Measurements from ENCODE around the gene PROZ.

DNA sequence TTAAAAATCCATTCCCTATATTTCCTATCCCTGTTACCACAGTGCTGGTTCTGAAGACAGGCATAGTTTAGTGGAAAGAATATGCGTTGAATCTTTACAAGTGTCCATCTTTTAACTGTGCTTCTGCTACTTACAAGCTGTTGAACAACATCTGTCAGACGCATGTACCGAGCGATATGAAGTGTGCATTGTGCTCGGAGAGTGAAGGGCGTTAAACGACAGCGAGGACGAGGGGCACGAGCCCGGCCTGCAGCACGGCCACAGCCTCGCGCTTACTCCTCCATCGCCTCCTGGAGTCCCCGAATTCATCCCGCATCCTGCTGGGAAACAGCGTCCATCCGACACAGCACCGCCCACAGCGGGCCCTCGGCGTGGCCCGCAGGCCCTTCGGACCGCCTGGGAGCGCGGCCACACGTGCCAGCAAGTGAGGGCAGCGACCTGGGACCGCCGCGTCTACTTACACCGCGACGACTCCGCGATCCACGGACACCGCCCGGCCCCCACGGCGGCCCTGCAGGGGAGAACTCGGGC, 49.5 kb downstream of the PROZ start:
- TF ChIP-seq CTCF (IDR thresholded peaks at IDR 0.05; ENCODE audit: insufficient read depth, low read depth, low read length), result no peak
- no peak for TF ChIP-seq EZH2 (IDR thresholded peaks at IDR 0.05; ENCODE audit: insufficient read depth, low read length)

Measured in astrocyte (in vitro differentiated cells and primary cell).